Smooth muscle cell (in vitro differentiated cells): ENCODE data around the gene PER2. TPM values are rescaled to one million over a fixed set of nuclear protein-coding genes. Genes with fewer than 3 reads are reported as not detected.
"Not testable (repeated sequence)": the region's sequence is repeated elsewhere in the genome, so short reads cannot be mapped to it uniquely, and the experiment has no call there.

ENCODE experiments used
- DNase-seq: peaks from one replicate; lab custom pipeline; 2025; ENCODE audit not compliant: unreplicated experiment; lab: John Stamatoyannopoulos, UW
- H2AFZ ChIP-seq: fragments of 200-600 bp; sonication (generic); 2 replicates; pipeline ENCODE4 v1.6.0; 2016; ENCODE audit warnings: antibody characterized with exemption, low read depth, mild to moderate bottlenecking
- H3F3A ChIP-seq: fragments of 200-600 bp; sonication (generic); 2 replicates; pipeline ENCODE4 v1.6.0; 2017; ENCODE audit warnings: antibody characterized with exemption, low read depth
- H3K27ac ChIP-seq: fragments of 200-600 bp; sonication (generic); 2 replicates; pipeline ENCODE4 v1.5.1; 2016; ENCODE audit warnings: low read depth, mild to moderate bottlenecking
- H3K27me3 ChIP-seq: fragments of 200-600 bp; sonication (generic); 2 replicates; pipeline ENCODE4 v1.6.1; 2016; ENCODE audit warnings: low read depth, mild to moderate bottlenecking
- H3K36me3 ChIP-seq: fragments of 200-600 bp; sonication (generic); 2 replicates; pipeline ENCODE4 v1.5.1; 2016; ENCODE audit warnings: low read depth
- H3K4me1 ChIP-seq: fragments of 200-600 bp; sonication (generic); 2 replicates; pipeline ENCODE4 v1.5.1; 2016; ENCODE audit warnings: low read depth
- H3K4me2 ChIP-seq: fragments of 200-600 bp; sonication (generic); 2 replicates; pipeline ENCODE4 v1.6.0; 2016; ENCODE audit warnings: mild to moderate bottlenecking
- H3K4me3 ChIP-seq: fragments of 200-600 bp; sonication (generic); 2 replicates; pipeline ENCODE4 v1.5.1; 2016; ENCODE audit warnings: mild to moderate bottlenecking
- H3K79me2 ChIP-seq: fragments of 200-600 bp; sonication (generic); 2 replicates; pipeline ENCODE4 v1.6.0; 2016; ENCODE audit warnings: low read depth, mild to moderate bottlenecking
- H3K9ac ChIP-seq: fragments of 200-600 bp; sonication (generic); 2 replicates; pipeline ENCODE4 v1.6.0; 2016; ENCODE audit warnings: low read depth
- H3K9me3 ChIP-seq: fragments of 200-600 bp; sonication (generic); replicated peaks from 2 replicates; pipeline ENCODE4 v1.5.1; 2016; ENCODE audit warnings: low read depth
- H4K20me1 ChIP-seq: fragments of 200-600 bp; sonication (generic); 2 replicates; pipeline ENCODE4 v1.6.0; 2016; ENCODE audit warnings: low read depth
- WGBS: methylation state at CpG from one replicate; pipeline ENCODE4 v1.1.7; 2016; ENCODE audit warnings: low lambda C conversion rate; 5-methylcytosine and 5-hydroxymethylcytosine counted together
- polyA plus RNA-seq: library from polyadenylated mRNA; unstranded; fragments of >200 nt; fragmentation: Nextera tagmentation; extraction: Ambion mirVana; gene quantifications from 2 replicates; pipeline ENCODE4 v1.2.1, GENCODE V29; 2016
- total RNA-seq: library from RNA; depleted of rRNA; stranded (reverse); fragments of >200 nt; gene quantifications from 2 replicates; pipeline ENCODE4 v1.2.3, GENCODE V29; 2014
- TF ChIP-seq, protein P1 (sequence below): fragments of 200-600 bp; sonication (generic); IDR thresholded peaks from 2 replicates; pipeline ENCODE4 v1.5.1; 2017; ENCODE audit warnings: borderline replicate concordance, mild to moderate bottlenecking, antibody characterized with exemption; ENCODE audit not compliant: insufficient read depth, poor library complexity, severe bottlenecking

PER2 gene
- total and polyA plus RNA-seq, 2 experiments from 2014 or later, result 3.5 to 9.7 TPM

DNA sequence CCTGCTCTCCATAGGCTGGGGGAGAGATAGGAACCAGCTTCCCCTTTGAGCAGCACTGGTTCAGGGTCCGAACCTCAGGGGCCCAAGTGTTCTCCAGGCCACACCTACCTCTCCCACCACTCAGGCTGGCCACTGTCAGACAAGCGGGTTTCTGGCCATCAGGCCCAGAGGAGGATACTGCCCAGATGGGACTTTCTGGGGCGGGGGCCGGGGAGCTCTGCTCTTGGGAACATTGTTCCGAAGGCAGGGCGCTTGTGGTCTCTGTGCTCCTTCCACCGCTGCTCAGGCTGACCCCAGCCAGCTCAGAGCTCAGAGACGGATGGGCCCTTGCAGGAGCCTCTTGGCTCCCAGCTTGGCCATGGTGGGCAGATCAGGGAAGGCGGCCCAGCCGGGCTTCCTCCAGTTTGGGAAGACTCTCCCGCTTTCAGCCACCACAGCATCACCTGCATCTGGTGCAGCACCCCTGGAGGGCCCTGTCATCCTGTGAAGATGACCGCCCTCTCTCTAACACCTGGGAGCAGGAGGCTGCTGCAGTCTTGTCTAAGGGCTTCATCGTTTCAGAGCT lies 26.7 kb upstream of the PER2 start:
- WGBS, result 93% methylated on average over 13 of the region's 13 CpGs
- H3K9ac ChIP-seq, result no peak overlapping the region
- H3K27ac ChIP-seq, result no peak overlapping the region
- H3K4me3 ChIP-seq, result no peak overlapping the region
- H3K27me3 ChIP-seq, result peaks cover 14% of the 10 kb centered on the region
- H4K20me1 ChIP-seq, result no peaks in the 10 kb centered on the region
- TF ChIP-seq, protein P1, sequence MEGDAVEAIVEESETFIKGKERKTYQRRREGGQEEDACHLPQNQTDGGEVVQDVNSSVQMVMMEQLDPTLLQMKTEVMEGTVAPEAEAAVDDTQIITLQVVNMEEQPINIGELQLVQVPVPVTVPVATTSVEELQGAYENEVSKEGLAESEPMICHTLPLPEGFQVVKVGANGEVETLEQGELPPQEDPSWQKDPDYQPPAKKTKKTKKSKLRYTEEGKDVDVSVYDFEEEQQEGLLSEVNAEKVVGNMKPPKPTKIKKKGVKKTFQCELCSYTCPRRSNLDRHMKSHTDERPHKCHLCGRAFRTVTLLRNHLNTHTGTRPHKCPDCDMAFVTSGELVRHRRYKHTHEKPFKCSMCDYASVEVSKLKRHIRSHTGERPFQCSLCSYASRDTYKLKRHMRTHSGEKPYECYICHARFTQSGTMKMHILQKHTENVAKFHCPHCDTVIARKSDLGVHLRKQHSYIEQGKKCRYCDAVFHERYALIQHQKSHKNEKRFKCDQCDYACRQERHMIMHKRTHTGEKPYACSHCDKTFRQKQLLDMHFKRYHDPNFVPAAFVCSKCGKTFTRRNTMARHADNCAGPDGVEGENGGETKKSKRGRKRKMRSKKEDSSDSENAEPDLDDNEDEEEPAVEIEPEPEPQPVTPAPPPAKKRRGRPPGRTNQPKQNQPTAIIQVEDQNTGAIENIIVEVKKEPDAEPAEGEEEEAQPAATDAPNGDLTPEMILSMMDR, result no peak
- no peak overlapping the region for H3K4me2 ChIP-seq
- H3K79me2 ChIP-seq, result no peaks in the 10 kb centered on the region
- H2AFZ ChIP-seq, result no peak overlapping the region
- no peaks in the 10 kb centered on the region for H3K36me3 ChIP-seq
- no peaks in the 10 kb centered on the region for H3F3A ChIP-seq
- H3K9me3 ChIP-seq, result no peaks in the 10 kb centered on the region
- H3K4me1 ChIP-seq, result no peaks in the 10 kb centered on the region
- DNase-seq, result no peak

DNA sequence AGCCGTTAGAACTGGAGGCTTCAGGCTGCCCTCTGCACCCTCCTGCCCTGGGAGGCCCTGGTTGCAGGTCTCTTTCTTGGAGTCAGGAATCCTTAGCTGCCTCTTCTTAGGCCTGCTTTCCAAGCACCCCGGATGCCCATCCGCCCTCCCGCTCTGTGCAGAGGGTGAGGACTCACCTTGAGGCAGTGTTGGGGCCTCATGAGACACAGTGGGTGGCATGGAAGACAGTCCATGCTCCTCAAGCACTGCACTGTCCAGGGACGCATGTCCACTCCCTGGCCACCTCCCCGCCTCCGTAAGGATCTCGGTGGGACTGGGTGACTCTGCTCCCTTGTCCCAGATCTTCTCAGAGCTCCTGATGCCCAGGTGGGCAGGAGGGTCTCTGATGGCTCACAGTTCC lies 26.2 kb upstream of the PER2 start:
- Histone ChIP-seq H3K4me1 (no peaks in the 10 kb centered on the region), H2AFZ (no peak overlapping the region), H3F3A (no peaks in the 10 kb centered on the region), H3K4me2 (no peak overlapping the region), H3K36me3 (no peaks in the 10 kb centered on the region), H3K79me2 (no peaks in the 10 kb centered on the region), H3K4me3 (no peak overlapping the region), H3K27ac (no peak overlapping the region), H3K9ac (no peak overlapping the region), H3K9me3 (no peaks in the 10 kb centered on the region), H3K27me3 (peaks cover 14% of the 10 kb centered on the region), H4K20me1 (no peaks in the 10 kb centered on the region)
- 91% methylated on average over 8 of the region's 8 CpGs for WGBS
- TF ChIP-seq, protein P1, result no peak
- DNase-seq, result no peak

DNA sequence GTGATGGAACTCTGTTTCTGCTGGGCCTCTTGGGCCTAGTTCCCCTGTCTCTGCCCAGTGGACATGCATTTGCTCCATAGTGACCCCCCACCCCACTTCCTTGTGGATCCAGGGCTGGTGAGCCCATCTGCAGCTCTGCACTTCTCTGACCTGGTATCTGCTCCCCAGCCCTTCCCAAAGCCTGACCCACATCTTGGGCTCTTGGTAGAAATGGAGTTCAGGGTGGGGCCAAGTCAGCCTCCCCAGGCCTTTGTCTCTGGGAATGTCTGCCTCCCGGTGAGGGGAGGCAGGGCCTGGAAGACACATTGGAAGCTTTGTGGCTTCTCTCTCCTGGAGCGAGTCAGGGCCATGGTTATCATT lies 25.6 kb upstream of the PER2 start:
- Histone ChIP-seq H3K9me3 (no peaks in the 10 kb centered on the region), H3K4me2 (no peak overlapping the region), H3K36me3 (no peaks in the 10 kb centered on the region), H3K4me3 (no peak overlapping the region), H3F3A (no peaks in the 10 kb centered on the region), H3K27ac (no peak overlapping the region), H2AFZ (no peak overlapping the region), H3K4me1 (no peaks in the 10 kb centered on the region), H4K20me1 (no peaks in the 10 kb centered on the region), H3K9ac (no peak overlapping the region), H3K79me2 (no peaks in the 10 kb centered on the region), H3K27me3 (peaks cover 14% of the 10 kb centered on the region)
- no peak for DNase-seq
- TF ChIP-seq, protein P1, result no peak
- WGBS, result 91% methylated on average over 2 of the region's 2 CpGs

DNA sequence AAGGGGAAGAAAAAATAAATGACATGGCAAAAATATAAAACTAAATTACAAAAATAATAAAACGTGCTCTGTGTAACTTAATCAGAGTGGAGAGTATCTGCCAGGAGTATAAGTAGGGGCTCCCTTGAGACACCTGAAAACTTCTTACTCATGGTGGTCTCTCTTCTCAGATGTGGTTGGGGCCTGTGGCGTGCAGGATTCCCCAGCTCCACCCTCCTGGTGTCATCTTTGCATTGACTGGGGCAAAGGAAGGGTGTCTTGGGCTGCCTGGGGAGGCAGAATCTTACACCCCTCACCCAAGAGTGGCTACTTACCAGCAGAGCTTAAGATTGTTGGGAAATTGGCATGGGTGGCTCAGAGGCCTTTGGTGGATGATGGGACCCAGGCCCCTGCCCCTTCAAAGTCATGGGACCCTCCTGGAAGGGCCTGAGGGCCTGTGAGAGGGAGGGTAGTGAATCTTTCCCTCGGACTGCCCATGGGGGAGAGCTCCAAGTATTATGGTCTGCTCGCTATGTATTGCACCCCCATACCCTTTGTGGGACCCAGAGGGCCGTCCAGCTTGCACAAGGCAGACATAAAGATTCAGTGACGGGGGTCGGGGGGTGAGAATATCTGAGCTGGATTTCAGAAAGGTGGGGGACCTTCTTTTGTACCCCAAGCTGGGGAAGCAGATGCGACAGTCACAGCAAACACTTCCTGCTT lies 25.0 kb upstream of the PER2 start:
- Histone ChIP-seq H3K9me3 (no peaks in the 10 kb centered on the region), H3K4me2 (no peak overlapping the region), H4K20me1 (no peaks in the 10 kb centered on the region), H3K4me1 (no peaks in the 10 kb centered on the region), H2AFZ (no peak overlapping the region), H3K4me3 (no peak overlapping the region), H3F3A (no peaks in the 10 kb centered on the region), H3K36me3 (no peaks in the 10 kb centered on the region), H3K27me3 (peaks cover 14% of the 10 kb centered on the region), H3K27ac (no peak overlapping the region), H3K79me2 (no peaks in the 10 kb centered on the region), H3K9ac (no peak overlapping the region)
- 87% methylated on average over 8 of the region's 8 CpGs for WGBS
- no peak for DNase-seq
- TF ChIP-seq, protein P1, result no peak

DNA sequence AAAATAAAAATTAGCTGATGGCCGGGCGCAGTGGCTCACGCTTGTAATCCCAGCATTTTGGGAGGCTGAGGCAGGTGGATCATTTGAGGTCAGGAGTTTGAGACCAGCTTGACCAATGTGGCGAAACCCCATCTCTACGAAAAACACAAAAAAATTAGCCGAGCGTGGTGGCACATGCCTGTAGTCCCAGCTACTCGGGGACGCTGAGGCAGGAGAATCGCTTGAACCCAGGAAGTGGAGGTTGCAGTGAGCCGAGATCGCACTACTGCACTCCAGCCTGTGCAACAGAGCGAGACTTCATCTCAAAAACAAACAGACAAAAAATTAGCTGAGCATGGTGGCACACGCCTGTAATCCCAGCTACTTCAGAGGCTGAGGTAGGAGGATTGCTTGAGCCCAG lies 22.3 kb upstream of the PER2 start:
- 88% methylated on average over 14 of the region's 14 CpGs for WGBS
- DNase-seq, result not testable (repeated sequence)

More for the DNA sequence above, 22.3 kb upstream of the PER2 start:
- H3K9me3 ChIP-seq, H4K20me1 ChIP-seq, H3K27me3 ChIP-seq, H3K36me3 ChIP-seq, H3K9ac ChIP-seq, H3K4me1 ChIP-seq, H2AFZ ChIP-seq, H3K4me2 ChIP-seq, H3K4me3 ChIP-seq, H3K27ac ChIP-seq, H3K79me2 ChIP-seq, H3F3A ChIP-seq: not testable (repeated sequence)
